GM19328 (cell line): ENCODE measurements around the gene ATP10A.

Experiments
- ATAC-seq: cut with Tn5 transposase; IDR thresholded peaks from one replicate; pipeline ENCODE4 v1.9.1; 2021; ENCODE audit warnings: mild to moderate bottlenecking, moderate library complexity; ENCODE audit not compliant: unreplicated experiment

Gene ATP10A

DNA sequence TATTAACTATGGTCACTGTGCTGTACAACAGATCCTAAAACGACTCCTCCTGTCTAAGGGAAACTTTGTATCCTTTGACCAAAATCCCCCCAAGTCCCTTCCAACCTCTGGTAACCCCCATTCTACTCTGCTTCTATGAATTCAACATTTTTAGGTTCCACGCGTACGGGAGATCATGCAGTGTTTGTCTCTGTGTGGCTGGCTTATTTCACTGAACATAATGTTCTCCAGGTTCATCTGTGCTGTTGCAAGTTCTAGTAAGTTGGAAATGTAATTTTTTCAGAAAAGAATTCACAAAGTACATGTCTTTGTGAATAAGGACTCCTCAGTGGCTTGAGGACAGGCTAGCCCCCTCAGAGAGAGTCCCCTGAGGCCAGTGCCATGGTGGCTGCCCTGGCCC lies 66.1 kb downstream of the ATP10A start:
- ATAC-seq: no peak

GRCh38 chr15:25796395-25796794 lies 66.7 kb downstream of the ATP10A start:
- no peak for ATAC-seq

GRCh38 chr15:25795712-25796111 lies 67.4 kb downstream of the ATP10A start:
- no peak for ATAC-seq

DNA sequence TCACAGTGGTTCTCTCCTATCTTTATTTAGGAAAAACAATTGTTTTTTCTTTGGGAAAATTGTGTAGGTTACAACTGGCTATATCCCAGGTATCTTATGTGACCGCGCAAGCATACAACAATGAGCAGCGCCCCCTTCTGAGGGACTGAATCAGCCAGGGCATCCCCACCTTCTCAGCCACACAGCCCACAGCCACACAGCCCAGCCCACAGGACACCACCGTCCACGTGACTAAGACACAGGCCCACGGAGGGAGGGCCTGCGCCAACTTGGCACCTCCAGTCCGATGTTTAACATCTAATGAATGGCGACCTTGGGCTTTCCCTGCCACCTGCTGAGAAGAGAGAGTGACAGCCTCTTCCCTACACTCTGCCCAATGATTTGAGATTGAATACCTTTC lies 68.1 kb downstream of the ATP10A start:
- no peak for ATAC-seq

- ATAC-seq: peak; percentile 68
Measured at GRCh38 chr15:25793354-25794050, 69.6 kb downstream of the ATP10A start.

- no peak for ATAC-seq
Measured at GRCh38 chr15:25792128-25792527, 71.0 kb downstream of the ATP10A start.

DNA sequence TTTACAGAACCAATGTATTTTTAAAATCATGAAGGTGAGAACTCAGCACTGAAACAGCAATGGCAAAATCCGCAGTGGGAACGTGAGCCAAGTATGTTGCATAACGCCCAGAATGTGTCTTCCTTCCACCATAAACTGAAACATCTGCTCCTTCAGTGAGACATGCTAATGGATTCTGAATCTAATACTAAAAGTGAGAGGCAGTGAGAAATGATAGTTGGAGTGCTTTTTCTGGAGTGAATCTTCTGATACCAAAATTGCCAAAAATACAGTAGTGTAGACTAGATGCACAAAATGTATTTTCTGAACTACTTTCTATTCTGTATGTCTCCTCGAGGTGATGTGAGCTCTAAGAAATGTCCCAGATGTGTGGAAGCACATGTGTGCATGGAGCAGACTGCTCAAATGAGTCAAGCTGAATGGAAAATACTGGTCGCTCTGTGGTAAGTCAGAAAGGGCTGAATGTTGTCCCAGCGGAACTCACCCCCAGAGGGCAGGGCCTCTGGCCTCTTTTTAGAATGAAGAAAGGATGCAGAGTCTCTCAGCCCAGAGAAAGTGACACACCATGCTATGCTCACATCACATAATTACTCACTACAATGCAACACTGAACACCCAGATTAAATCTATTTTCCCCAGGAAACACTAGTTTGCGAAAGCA lies 73.0 kb downstream of the ATP10A start:
- ATAC-seq: no peak

DNA sequence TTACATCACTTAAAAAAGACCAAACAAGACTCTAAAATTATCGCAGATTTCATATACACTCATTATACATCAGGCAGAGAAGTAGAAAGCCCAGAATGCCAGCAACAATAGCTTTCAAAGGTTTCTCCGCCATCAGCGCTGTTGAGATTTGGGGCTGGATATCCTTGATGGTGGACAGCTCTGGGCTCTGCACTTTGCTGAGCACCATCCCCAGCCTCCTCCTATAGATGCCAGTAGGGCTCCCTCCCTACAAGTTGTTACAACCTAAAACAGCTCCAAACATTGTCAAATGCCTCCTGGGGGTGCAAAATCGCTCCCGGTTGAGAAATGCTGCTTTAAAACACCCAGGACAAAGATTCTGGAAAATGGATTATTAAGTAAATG lies 73.5 kb downstream of the ATP10A start:
- ATAC-seq: no peak

DNA sequence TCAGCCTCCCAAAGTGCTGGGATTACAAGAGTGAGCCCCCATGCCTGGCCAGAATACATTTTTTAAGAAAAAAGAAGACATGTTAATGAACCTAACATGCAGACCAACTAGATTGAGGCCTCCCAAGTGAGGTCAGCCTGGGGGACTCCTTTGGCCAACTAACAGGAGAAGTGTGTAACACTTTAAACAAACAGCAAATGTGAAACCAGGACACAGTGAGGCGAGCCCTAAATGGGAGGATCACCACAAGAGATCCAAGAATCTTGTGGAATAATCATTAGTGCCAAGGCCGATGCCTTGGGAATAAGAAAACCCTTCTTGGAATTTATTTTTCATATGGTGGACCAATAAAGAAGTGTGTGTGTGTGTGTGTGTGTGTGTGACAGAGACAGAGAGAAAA lies 73.9 kb downstream of the ATP10A start:
- ATAC-seq: no peak

DNA sequence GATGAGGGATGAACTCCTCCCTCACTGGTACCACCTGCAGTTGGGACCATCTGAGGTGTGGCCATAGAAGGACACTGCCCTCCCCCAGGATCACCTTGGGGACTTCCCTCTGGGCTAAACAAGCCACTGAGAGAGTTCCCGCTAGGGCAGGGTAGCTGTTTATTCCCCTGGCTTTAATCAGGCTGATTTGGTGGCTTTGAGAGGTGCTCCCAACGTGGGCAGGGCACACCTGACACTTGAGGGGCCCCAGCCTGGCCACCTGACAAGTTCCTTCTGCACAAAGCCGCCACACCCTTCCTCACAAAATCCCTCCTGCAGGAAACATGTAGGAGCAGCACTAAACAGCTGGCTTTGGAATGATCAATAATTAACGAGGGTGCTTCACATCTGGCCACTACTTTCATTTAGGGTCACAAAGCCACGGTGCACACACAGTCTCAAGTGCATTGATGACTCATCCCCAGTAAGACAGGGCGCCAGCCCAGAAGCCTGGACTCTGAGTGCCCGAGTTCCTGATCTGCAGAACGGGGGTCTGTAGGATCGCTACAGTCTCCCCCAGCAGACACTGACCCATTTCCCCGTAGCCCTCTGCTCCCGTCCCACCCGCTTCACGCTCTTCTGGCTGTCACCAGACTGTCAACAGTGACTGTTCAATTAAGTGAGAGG lies 75.1 kb downstream of the ATP10A start:
- no peak for ATAC-seq

DNA sequence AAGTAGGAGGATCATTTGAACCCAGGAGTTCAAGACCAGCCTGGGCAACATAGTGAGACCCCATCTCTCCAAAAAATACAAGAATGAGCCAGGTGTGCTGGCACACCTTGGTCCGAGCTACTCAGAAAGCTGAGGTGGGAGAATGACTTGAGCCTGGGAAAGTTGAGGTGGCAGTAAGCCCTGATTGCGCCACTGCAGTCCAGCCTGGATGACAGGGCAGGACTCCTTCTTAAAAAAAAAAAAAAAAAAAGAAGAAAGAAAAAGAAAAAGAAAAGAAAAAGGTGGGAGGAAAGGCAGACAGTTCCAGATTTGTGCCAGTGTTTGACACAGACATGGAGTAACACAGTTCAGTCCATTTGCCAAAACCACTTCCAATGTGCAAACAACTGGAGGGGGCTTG lies 75.7 kb downstream of the ATP10A start:
- ATAC-seq: no peak

DNA sequence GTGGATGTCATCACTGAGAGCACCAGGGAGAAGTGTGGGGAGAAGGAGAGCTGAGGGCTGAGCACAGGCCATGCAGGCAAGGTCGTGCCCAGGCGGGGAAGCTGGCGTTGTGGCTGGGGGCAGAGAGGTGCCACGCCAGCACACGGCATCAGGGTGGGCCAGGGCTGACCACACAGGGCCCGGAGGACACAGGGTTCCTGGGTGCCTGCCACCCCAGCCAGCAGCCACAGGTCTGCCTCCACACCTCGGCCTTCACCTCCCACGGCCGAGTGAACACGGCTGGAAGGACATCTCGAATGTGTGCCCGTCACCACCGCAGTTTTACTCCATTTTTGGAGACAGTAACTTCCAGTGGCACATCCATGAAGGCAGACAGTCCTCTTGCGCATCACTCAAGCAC lies 77.1 kb downstream of the ATP10A start:
- ATAC-seq: no peak

DNA sequence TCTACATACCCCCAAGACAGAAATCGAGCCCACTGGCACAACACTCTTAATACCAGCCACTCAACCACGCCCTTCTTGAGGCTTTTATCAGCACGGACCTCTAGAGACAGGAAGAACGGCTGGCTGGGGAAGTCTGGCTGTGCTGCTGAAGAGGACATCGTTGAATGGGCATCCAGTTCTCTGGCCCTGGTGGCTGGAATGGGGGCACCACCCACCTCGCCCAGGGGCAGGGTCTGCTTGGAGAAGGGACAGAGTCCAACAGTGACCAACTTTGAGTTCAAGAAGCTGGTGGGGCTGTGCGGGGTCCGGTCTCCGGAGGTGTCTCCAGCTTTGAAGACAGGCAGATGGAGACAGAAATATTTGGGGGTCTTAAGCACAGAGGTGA lies 77.5 kb downstream of the ATP10A start:
- ATAC-seq: no peak

- ATAC-seq: no peak
Measured at GRCh38 chr15:25784876-25785640, 78.1 kb downstream of the ATP10A start.

DNA sequence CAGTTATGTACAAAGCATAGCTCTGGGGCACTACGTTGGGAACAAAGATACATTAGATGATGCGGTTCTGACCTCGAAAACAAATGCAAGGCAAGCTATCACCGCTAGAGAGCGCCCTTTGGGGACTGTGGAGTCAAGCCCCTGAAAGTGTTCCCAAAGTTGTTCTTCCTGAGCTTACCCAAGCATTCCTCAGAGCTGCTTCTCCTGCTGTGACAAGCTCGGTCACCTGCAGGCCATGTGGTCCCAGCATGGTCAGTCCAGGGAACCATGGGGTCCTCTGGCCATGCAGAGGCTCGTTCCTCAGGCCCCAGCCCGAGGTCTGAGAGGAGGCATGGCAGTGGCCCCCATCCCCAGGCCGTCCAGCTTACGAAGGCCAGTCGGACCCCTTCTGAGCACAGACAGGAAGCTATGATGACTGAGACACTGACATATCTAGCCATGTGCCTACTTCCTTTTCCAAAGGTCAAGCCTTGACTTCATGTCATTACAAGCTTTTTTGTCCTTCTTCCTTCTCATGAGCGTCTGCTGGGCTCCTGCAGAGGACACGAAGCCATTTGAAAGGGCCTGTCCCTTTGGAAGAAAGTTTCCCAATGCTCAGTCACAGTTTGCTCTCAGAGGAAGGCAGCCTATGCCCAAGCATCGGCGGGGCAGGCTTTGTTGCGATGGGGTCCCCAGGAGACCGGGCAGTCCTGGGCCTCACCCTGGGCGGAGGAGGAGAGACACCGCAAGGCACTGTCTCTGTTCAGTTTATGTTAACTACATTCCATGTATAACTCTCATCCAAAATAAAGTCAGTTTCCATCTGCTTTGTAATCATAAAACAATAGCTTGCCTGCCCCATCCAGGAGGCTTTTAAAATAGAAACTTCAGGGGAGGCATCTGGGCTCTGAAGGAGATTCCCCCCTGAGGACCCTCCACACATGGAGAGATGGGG lies 79.3 kb downstream of the ATP10A start:
- ATAC-seq: no peak

- no peak for ATAC-seq
Measured at GRCh38 chr15:25783134-25783533, 80.0 kb downstream of the ATP10A start.

DNA sequence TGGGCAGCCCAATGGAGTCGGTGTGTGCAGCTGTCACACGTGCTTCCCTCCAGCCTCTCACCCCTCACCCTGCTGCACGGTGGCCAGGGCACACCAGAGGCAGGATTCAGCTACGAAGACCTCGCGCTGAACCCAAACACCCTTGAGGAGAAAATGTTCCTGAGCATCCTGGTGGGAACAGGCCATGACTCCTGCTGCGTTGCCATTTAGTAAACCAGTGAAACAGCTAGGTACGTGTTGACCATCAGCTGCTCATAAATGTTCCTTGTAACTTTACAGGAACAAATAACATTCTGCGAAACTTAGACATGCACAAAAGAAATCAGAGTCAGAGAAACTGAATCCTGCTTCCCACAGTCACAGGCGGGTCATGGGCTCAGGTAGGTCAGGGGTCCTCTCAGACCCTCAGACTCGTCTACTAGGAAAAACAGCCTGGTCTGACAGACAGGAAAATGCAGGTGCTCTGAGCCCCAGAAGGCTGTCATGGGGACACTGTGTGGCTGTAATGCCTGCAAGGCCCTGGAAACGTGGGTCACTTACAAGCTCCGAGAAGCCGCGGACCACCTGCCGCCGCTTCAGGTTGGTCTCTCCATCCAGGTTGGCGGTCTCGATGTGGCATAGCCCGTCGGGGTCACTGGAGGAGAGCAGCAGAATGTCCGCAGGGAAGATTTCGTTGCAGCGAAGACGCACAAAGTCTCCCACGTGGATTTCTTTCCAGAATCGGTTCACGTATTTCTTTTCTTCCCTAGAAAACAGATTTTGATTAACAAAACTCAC lies 82.5 kb downstream of the ATP10A start:
- ATAC-seq: no peak

GRCh38 chr15:25778161-25778560 lies 85.0 kb downstream of the ATP10A start:
- no peak for ATAC-seq

DNA sequence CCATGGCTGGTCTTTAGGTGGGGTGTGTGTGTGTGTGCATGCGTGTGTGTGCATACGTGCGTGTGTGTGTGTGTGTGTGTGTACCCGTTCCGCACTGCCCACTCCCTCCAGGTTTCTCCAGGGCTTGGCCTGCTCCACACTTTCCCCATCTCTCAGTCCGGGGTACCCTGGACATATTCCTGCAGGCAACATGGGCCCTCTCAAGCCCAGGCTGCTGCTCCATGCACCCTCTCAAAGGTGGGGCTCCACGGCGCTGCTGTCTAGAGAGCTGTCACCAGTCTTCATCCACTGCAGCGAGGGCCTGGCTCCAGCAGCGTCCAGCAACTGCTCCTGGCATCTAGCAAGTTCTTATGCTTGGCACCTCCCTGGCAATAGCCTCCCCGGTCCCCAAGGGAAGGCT lies 86.1 kb downstream of the ATP10A start:
- ATAC-seq: no peak
